Osteoblast (primary cell): ENCODE data around the gene NTHL1. TPM values are rescaled to one million over a fixed set of nuclear protein-coding genes. Genes with fewer than 3 reads are reported as not detected.
A peak's percentile ranks its signal among the peaks of the same experiment; 100 is the strongest.

Experiments used
- DNase-seq: peaks from one replicate; pipeline ENCODE4 v3.0.0; 2011; ENCODE audit warnings: low spot score, mixed read lengths; ENCODE audit not compliant: insufficient read length; ENCODE audit errors: missing footprints
- H2AFZ ChIP-seq: 2 replicates; pipeline ENCODE4 v1.6.0; 2011; ENCODE audit warnings: mild to moderate bottlenecking, low read length
- H3K27ac ChIP-seq: 2 replicates; pipeline ENCODE4 v1.5.1; 2011; ENCODE audit warnings: mild to moderate bottlenecking, low read depth, low read length, moderate library complexity
- H3K27me3 ChIP-seq: 2 replicates; pipeline ENCODE4 v1.6.0; 2012; ENCODE audit warnings: mild to moderate bottlenecking, control low read depth, inconsistent platforms, low read length, moderate library complexity; ENCODE audit not compliant: insufficient read depth
- H3K36me3 ChIP-seq: 2 replicates; pipeline ENCODE4 v1.5.1; 2011; ENCODE audit warnings: mild to moderate bottlenecking, low read length, control low read depth, moderate library complexity; ENCODE audit not compliant: insufficient read depth
- H3K4me1 ChIP-seq: 2 replicates; pipeline ENCODE4 v1.5.1; 2011; ENCODE audit warnings: mild to moderate bottlenecking, low read length, control low read depth, moderate library complexity; ENCODE audit not compliant: insufficient read depth
- H3K4me2 ChIP-seq: 2 replicates; pipeline ENCODE4 v1.6.0; 2011; ENCODE audit warnings: mild to moderate bottlenecking, low read length; ENCODE audit not compliant: insufficient read depth
- H3K4me3 ChIP-seq: fragments of 200-600 bp; sonication (generic); 3 replicates; pipeline ENCODE4 v1.5.1; 2012; ENCODE audit warnings: mild to moderate bottlenecking, low read length, inconsistent platforms; ENCODE audit not compliant: insufficient read depth
- H3K79me2 ChIP-seq: 2 replicates; pipeline ENCODE4 v1.6.0; 2012; ENCODE audit warnings: mild to moderate bottlenecking, low read length, control low read depth, inconsistent platforms; ENCODE audit not compliant: insufficient read depth
- H3K9me3 ChIP-seq: 2 replicates; pipeline ENCODE4 v1.5.1; 2011; ENCODE audit warnings: low read depth, low read length, control low read depth
- H4K20me1 ChIP-seq: 2 replicates; pipeline ENCODE4 v1.6.0; 2012; ENCODE audit warnings: mild to moderate bottlenecking, low read length, control low read depth; ENCODE audit not compliant: insufficient read depth
- CTCF ChIP-seq: IDR thresholded peaks from 2 replicates; pipeline ENCODE4 v1.5.1; 2011; ENCODE audit warnings: mild to moderate bottlenecking, low read depth, low read length, moderate library complexity; ENCODE audit errors: extremely low read depth
- total RNA-seq: library from RNA; depleted of rRNA; stranded (reverse); fragments of >200 nt; gene quantifications from 2 replicates; pipeline ENCODE4 v1.2.3, GENCODE V29; 2012

NTHL1 gene
- total RNA-seq, 1 donor: 22.8 TPM

DNA sequence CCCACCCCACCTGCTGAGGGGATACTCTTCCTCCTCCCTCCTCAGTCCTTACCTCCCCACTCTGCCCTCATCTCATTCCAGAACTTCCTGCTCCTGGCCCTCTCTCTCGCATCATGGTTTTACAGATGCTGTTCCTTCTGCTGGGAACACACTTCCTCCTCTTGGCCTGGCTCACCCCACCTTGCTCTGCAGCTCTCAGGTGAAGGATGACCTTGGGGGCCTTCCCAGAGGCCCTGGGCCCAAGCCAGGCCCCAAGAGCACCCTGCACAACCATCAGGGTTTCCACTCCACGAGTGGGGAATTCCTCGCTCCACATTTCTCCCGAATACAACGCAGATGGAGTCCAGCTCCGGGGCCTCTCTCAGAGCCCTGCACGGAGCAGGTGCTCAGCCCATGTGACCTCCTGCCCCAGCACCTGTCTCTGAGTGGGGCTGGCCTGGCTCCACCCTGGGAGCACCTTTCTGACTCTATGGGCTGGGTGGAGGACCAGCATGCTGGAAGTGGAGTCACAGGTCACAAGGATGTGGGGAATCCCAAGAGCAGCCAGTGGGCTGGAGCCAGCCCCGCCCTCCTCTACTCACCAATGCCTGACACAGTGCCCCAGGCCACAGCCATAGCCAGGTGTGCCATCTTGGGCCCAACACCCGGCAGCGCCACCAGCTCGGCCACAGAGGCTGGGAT, 4.5 kb downstream of the NTHL1 start:
- Histone ChIP-seq H4K20me1 (no peaks in the 10 kb centered on the region), H3K4me2 (no peak overlapping the region), H3K27me3 (no peaks in the 10 kb centered on the region), H3K36me3 (no peaks in the 10 kb centered on the region), H3K4me3 (no peak overlapping the region), H2AFZ (no peak overlapping the region), H3K9me3 (no peaks in the 10 kb centered on the region), H3K79me2 (peaks cover 8% of the 10 kb centered on the region), H3K27ac (no peak overlapping the region), H3K4me1 (peaks cover 24% of the 10 kb centered on the region)
- no peak for TF ChIP-seq CTCF
- no peak for DNase-seq

DNA sequence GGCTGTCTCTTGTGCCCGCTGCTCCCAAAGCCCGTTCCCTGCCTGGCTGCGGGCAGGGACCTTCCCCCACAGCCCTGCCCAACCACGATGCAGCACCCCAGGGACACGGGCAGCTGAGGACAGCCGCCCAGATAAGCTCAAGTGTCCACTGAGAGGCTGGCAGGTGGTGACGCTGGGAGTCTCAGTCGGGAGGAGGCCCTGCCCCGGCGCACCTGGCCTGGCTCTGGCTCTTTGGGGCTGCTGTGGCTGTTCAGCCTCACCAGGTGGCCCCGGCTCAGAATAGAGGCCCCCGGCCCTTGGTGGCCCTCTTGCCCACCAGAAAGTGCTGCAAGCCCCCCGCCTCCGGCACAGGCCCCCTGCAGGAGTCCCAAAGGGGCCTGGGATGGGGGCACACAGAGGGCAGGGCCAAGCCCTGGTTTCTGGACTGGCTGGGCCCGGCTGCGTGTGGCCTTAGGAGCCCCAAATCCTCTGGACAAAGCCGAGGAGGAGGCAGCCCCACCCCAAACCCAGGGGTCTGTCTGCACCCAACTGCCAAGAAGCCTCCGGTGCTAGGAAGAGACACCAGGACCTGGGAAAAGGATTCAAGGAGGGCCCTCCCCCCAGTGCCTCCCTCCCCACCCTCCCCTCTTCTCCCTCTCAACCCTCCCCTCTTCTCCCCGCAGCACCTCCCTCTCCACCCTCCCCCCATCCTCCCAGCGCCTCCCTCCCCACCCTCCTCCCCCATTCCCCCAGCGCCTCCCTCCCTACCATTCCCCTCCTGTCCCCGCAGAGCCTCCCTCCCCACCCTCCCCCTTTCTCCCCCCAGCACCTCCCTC, 5.3 kb downstream of the NTHL1 start:
- DNase-seq: no peak
- Histone ChIP-seq H4K20me1 (no peaks in the 10 kb centered on the region), H3K9me3 (no peaks in the 10 kb centered on the region), H3K4me3 (no peak overlapping the region), H2AFZ (no peak overlapping the region), H3K4me2 (no peak overlapping the region), H3K79me2 (peaks cover 4% of the 10 kb centered on the region), H3K27ac (no peak overlapping the region), H3K27me3 (no peaks in the 10 kb centered on the region), H3K36me3 (peaks cover 7% of the 10 kb centered on the region), H3K4me1 (peaks cover 24% of the 10 kb centered on the region)
- no peak for TF ChIP-seq CTCF

DNA sequence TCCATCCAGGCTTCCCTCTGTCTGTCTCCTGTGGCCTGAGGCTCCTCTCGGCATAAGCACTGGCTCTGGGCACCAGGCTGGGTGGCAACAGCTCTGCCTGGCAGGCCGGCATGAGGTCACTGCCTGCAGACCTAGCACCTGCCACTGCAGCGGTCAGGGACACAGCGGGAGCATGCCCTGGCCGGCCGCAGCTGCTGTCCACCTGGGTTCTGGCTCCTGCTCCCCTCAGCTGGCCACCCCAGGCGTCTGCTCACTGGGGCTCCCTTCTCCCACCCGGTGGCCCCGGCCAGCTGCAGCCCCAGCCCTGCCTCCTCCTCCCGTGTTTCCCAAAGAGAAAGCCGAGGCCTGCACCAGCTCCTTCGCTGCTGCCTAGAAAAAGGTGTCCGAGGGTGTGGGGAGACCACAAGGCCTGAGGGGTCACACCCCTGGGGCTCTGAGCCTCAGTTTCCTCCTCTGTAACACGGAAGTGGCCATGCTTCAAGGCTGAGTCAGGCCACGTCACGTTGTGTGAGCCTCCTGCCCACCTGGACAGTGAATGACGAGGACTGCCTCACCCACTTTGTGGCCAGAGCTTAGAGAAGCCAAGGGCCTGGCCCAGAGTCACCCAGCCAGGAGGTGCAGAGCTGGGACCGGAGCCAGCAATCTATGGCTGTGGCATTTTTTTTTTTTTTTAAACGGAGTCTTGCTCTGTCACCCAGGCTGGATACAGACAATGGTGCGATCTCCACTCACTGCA, 6.7 kb downstream of the NTHL1 start:
- H3K4me2 ChIP-seq: no peak overlapping the region
- H3K4me3 ChIP-seq: no peak overlapping the region
- no peak for DNase-seq
- H3K9me3 ChIP-seq: no peaks in the 10 kb centered on the region
- H3K27ac ChIP-seq: peak overlapping the region; percentile 70
- peaks cover 15% of the 10 kb centered on the region for H3K79me2 ChIP-seq
- H2AFZ ChIP-seq: no peak overlapping the region
- no peak for TF ChIP-seq CTCF
- H3K36me3 ChIP-seq: peaks cover 20% of the 10 kb centered on the region
- no peaks in the 10 kb centered on the region for H4K20me1 ChIP-seq
- H3K4me1 ChIP-seq: peaks cover 23% of the 10 kb centered on the region
- H3K27me3 ChIP-seq: no peaks in the 10 kb centered on the region
